GOT3 (cell line): ENCODE data around the gene KRTAP3-2.

ENCODE experiments used
- DNase-seq: peaks from one replicate; lab custom pipeline; 2025; ENCODE audit warnings: mixed read lengths; lab: John Stamatoyannopoulos, UW

The KRTAP3-2 gene

GRCh38 chr17:41010441-41010840 lies 10.7 kb upstream of the KRTAP3-2 start:
- DNase-seq, result no peak

GRCh38 chr17:41009936-41010335 lies 10.2 kb upstream of the KRTAP3-2 start:
- DNase-seq, result no peak

- no peak for DNase-seq
Measured at GRCh38 chr17:41009301-41009760, 9.6 kb upstream of the KRTAP3-2 start.

GRCh38 chr17:41008811-41009210 lies 9.1 kb upstream of the KRTAP3-2 start, which contains the start of gene KRTAP3-1:
KRTAP3-1 (minus strand) TSS chr17:41009128; CDS start chr17:41009074, 54 bp downstream.
- DNase-seq, result no peak

GRCh38 chr17:41004397-41004796 lies 4.7 kb upstream of the KRTAP3-2 start:
- no peak for DNase-seq

GRCh38 chr17:41003926-41004325 lies 4.2 kb upstream of the KRTAP3-2 start:
- DNase-seq, result no peak

GRCh38 chr17:41002814-41003213 lies 3.1 kb upstream of the KRTAP3-2 start:
- no peak for DNase-seq

- no peak for DNase-seq
Measured at GRCh38 chr17:41001795-41002194, 2.1 kb upstream of the KRTAP3-2 start.

- DNase-seq, result no peak
Measured at GRCh38 chr17:40997361-40997760, 2.3 kb downstream of the KRTAP3-2 start.

GRCh38 chr17:40996829-40997228 lies 2.9 kb downstream of the KRTAP3-2 start:
- DNase-seq, result no peak

- no peak for DNase-seq
Measured at GRCh38 chr17:40995116-40995515, 4.6 kb downstream of the KRTAP3-2 start.

GRCh38 chr17:40993839-40994238 lies 5.9 kb downstream of the KRTAP3-2 start, which contains the start of gene KRTAP3-3:
KRTAP3-3 (minus strand) TSS chr17:40994164; CDS start chr17:40994097, 67 bp downstream.
- no peak for DNase-seq

GRCh38 chr17:40993084-40993483 lies 6.6 kb downstream of the KRTAP3-2 start:
- DNase-seq, result no peak

- DNase-seq, result no peak
Measured at GRCh38 chr17:40992666-40993065, 7.0 kb downstream of the KRTAP3-2 start.

GRCh38 chr17:40986920-40987319 lies 12.8 kb downstream of the KRTAP3-2 start:
- DNase-seq, result no peak

GRCh38 chr17:40984226-40984625 lies 15.5 kb downstream of the KRTAP3-2 start, which contains the start of gene KRT40:
KRT40 (minus strand) TSS chr17:40984326; CDS start chr17:40984273, 53 bp downstream.
- DNase-seq, result no peak

- DNase-seq, result no peak
Measured at GRCh38 chr17:40981115-40981514, 18.6 kb downstream of the KRTAP3-2 start.

- DNase-seq, result no peak
Measured at GRCh38 chr17:40980596-40980995, 19.1 kb downstream of the KRTAP3-2 start.

GRCh38 chr17:40980117-40980516 lies 19.6 kb downstream of the KRTAP3-2 start:
- no peak for DNase-seq

- DNase-seq, result no peak
Measured at GRCh38 chr17:40978575-40979151, 21.0 kb downstream of the KRTAP3-2 start.

GRCh38 chr17:40975516-40975915 lies 24.2 kb downstream of the KRTAP3-2 start:
- no peak for DNase-seq

- no peak for DNase-seq
Measured at GRCh38 chr17:40974366-40974765, 25.3 kb downstream of the KRTAP3-2 start.

- DNase-seq, result no peak
Measured at GRCh38 chr17:40967582-40967981, 32.1 kb downstream of the KRTAP3-2 start.

GRCh38 chr17:40966848-40967247 lies 32.9 kb downstream of the KRTAP3-2 start, which contains the start of gene KRT39:
KRT39 (minus strand) TSS chr17:40966948; CDS start chr17:40966856, 92 bp downstream.
- DNase-seq, result no peak
